Keratinocyte (primary cell): ENCODE data around the gene RNF149.

Source experiments
- EZH2 ChIP-seq: IDR thresholded peaks from one replicate; pipeline ENCODE4 v1.6.1; 2012; ENCODE audit warnings: inconsistent platforms, mild to moderate bottlenecking, low read length, moderate library complexity
- TF ChIP-seq, protein P1 (sequence below), 3 experiments: IDR thresholded peaks in 1 of 3; conservative IDR thresholded peaks in 1 of 3; optimal IDR thresholded peaks in 1 of 3; 2 replicates in 2 of 3; 3 replicates in 1 of 3; pipeline versions ENCODE3 to v1.5.1; 2011; ENCODE audit warnings: low read length in 3 of 3, mild to moderate bottlenecking in 3 of 3, moderate library complexity in 2 of 3, control low read depth in 1 of 3, inconsistent platforms in 1 of 3; ENCODE audit not compliant: insufficient read depth in 2 of 3; ENCODE audit errors: extremely low read depth in 1 of 3

DNA sequence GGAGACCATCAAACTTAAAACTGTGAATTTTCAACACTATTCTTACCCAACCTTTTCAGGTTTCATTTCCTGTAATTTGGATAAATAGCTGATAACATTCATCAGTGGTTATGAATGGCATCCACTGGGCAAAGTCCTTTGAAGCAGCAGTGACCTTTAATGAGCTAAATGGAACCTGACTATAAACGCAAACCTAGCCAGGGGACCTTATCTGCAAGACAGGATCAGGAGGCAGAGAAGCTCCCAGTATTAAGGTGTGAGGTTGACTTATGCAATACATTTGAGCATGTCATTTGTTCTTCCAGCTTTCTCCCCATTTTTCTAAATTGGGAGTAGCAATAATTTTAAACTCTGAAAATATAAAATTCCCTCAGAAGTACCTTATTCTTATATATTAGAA lies 40.4 kb upstream of the RNF149 start:
- TF ChIP-seq, protein P1, sequence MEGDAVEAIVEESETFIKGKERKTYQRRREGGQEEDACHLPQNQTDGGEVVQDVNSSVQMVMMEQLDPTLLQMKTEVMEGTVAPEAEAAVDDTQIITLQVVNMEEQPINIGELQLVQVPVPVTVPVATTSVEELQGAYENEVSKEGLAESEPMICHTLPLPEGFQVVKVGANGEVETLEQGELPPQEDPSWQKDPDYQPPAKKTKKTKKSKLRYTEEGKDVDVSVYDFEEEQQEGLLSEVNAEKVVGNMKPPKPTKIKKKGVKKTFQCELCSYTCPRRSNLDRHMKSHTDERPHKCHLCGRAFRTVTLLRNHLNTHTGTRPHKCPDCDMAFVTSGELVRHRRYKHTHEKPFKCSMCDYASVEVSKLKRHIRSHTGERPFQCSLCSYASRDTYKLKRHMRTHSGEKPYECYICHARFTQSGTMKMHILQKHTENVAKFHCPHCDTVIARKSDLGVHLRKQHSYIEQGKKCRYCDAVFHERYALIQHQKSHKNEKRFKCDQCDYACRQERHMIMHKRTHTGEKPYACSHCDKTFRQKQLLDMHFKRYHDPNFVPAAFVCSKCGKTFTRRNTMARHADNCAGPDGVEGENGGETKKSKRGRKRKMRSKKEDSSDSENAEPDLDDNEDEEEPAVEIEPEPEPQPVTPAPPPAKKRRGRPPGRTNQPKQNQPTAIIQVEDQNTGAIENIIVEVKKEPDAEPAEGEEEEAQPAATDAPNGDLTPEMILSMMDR (optimal IDR thresholded peaks at IDR 0.05 in 1 of 3, IDR thresholded peaks at IDR 0.05 in 1 of 3, conservative IDR thresholded peaks at IDR 0.05 in 1 of 3; ENCODE audit: extremely low read depth in 1 of 3, insufficient read depth in 2 of 3, low read length in 3 of 3), result no peak
- TF ChIP-seq EZH2, result no peak
